ENCODE results near the gene NOXO1. TPM values are rescaled to one million over a fixed set of nuclear protein-coding genes. Genes with fewer than 3 reads are reported as not detected.
A peak's percentile ranks its signal among the peaks of the same experiment; 100 is the strongest.

Gene NOXO1, protein sequence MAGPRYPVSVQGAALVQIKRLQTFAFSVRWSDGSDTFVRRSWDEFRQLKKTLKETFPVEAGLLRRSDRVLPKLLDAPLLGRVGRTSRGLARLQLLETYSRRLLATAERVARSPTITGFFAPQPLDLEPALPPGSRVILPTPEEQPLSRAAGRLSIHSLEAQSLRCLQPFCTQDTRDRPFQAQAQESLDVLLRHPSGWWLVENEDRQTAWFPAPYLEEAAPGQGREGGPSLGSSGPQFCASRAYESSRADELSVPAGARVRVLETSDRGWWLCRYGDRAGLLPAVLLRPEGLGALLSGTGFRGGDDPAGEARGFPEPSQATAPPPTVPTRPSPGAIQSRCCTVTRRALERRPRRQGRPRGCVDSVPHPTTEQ
- not detected for total RNA-seq

GRCh38 chr16:1981398-1981836 is at the start of gene NOXO1:
Gene NOXO1, minus strand, starts transcription at chr16:1981469. Its CDS starts 290 bp downstream, at chr16:1981179.
- Histone ChIP-seq H3K27me3 (replicated peaks; ENCODE audit: insufficient read depth) (no peaks in the 10 kb centered on the region), H3K4me1 (ENCODE audit: control insufficient read depth in 1 of 2, low read depth in 2 of 2) (peaks cover 7 to 18% of the 10 kb centered on the region in 2 donors), H3K27ac (no peak within 1 kb of the TSS), H3K36me3 (peaks cover 29% of the 10 kb centered on the region), H3K9me3 (no peaks in the 10 kb centered on the region), H3K4me3 (no peak within 1 kb of the TSS)
- no peak for DNase-seq (ENCODE audit: low spot score)
- ATAC-seq (ENCODE audit: insufficient number of reproducible peaks, low FRiP score, low read depth) = no peak
- TF ChIP-seq, protein P1, sequence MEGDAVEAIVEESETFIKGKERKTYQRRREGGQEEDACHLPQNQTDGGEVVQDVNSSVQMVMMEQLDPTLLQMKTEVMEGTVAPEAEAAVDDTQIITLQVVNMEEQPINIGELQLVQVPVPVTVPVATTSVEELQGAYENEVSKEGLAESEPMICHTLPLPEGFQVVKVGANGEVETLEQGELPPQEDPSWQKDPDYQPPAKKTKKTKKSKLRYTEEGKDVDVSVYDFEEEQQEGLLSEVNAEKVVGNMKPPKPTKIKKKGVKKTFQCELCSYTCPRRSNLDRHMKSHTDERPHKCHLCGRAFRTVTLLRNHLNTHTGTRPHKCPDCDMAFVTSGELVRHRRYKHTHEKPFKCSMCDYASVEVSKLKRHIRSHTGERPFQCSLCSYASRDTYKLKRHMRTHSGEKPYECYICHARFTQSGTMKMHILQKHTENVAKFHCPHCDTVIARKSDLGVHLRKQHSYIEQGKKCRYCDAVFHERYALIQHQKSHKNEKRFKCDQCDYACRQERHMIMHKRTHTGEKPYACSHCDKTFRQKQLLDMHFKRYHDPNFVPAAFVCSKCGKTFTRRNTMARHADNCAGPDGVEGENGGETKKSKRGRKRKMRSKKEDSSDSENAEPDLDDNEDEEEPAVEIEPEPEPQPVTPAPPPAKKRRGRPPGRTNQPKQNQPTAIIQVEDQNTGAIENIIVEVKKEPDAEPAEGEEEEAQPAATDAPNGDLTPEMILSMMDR (IDR thresholded peaks at IDR 0.05) = no peak

GRCh38 chr16:2030036-2030435 is 48.8 kb upstream of the NOXO1 start:
- H3K27me3 ChIP-seq (replicated peaks; ENCODE audit: insufficient read depth) = no peaks in the 10 kb centered on the region
- H3K27ac ChIP-seq = peak overlapping the region in 1 of 2 donors; percentile 10
- H3K36me3 ChIP-seq = peaks cover 3% of the 10 kb centered on the region
- no peak for DNase-seq (ENCODE audit: low spot score)
- no peaks in the 10 kb centered on the region for H3K9me3 ChIP-seq
- ATAC-seq (ENCODE audit: insufficient number of reproducible peaks, low FRiP score, low read depth) = no peak
- TF ChIP-seq, protein P1 (IDR thresholded peaks at IDR 0.05) = no peak
- H3K4me3 ChIP-seq = no peak overlapping the region
- peaks cover 23 to 61% of the 10 kb centered on the region in 2 donors for H3K4me1 ChIP-seq (ENCODE audit: control insufficient read depth in 1 of 2, low read depth in 2 of 2)

GRCh38 chr16:2029350-2029749 is 48.1 kb upstream of the NOXO1 start:
- Histone ChIP-seq H3K36me3 (peaks cover 3% of the 10 kb centered on the region), H3K27ac (no peak overlapping the region), H3K4me3 (no peak overlapping the region), H3K4me1 (ENCODE audit: control insufficient read depth in 1 of 2, low read depth in 2 of 2) (peaks cover 19 to 56% of the 10 kb centered on the region in 2 donors), H3K9me3 (no peaks in the 10 kb centered on the region), H3K27me3 (replicated peaks; ENCODE audit: insufficient read depth) (no peaks in the 10 kb centered on the region)
- ATAC-seq (ENCODE audit: insufficient number of reproducible peaks, low FRiP score, low read depth) (no peak), DNase-seq (ENCODE audit: low spot score) (no peak)
- TF ChIP-seq, protein P1 (IDR thresholded peaks at IDR 0.05) = no peak

DNA sequence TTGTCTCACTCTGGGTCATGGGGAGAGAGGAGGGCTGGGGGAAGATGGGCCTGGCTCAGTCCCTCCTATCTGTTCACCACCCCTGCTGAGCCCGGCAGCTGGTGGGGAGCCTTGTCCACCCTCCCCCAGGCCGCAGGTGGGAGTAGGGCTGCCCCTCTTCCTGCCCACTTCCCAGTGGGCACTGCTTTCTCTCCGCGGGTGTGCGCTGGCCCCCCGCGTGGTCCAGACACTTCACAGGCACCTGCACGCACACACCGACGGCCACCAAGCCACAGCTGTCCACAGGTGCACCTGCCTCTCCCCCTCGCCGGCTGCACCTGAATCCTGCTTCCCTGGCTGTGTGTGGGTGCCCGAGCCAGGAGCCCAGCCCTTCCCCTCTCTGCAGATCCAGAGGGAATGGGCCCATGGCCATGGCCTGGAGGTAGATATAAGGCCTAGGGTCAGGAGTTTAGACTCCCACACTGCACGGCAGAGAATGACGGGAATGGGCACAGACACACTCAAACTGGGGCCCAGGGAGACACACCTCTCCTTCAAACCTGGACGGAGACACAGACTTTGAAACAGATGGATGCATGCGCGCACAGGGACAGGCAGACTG is 47.5 kb upstream of the NOXO1 start:
- no peak for ATAC-seq (ENCODE audit: insufficient number of reproducible peaks, low FRiP score, low read depth)
- no peaks in the 10 kb centered on the region for H3K9me3 ChIP-seq
- peaks cover 16 to 57% of the 10 kb centered on the region in 2 donors for H3K4me1 ChIP-seq (ENCODE audit: control insufficient read depth in 1 of 2, low read depth in 2 of 2)
- H3K27ac ChIP-seq = no peak overlapping the region
- H3K36me3 ChIP-seq = peaks cover 3% of the 10 kb centered on the region
- no peak overlapping the region for H3K4me3 ChIP-seq
- H3K27me3 ChIP-seq (replicated peaks; ENCODE audit: insufficient read depth) = no peaks in the 10 kb centered on the region
- TF ChIP-seq, protein P1 (IDR thresholded peaks at IDR 0.05) = no peak
- no peak for DNase-seq (ENCODE audit: low spot score)

- no peak for ATAC-seq (ENCODE audit: insufficient number of reproducible peaks, low FRiP score, low read depth)
Measured at GRCh38 chr16:2028146-2028545, 46.9 kb upstream of the NOXO1 start.

More at GRCh38 chr16:2028146-2028545, 46.9 kb upstream of the NOXO1 start:
- peak overlapping the region in 1 of 2 donors; percentile 55 for H3K27ac ChIP-seq
- H3K4me3 ChIP-seq = peak overlapping the region; percentile 90
- TF ChIP-seq, protein P1 (IDR thresholded peaks at IDR 0.05) = no peak
- no peak for DNase-seq (ENCODE audit: low spot score)
- no peaks in the 10 kb centered on the region for H3K27me3 ChIP-seq (replicated peaks; ENCODE audit: insufficient read depth)
- peaks cover 3% of the 10 kb centered on the region for H3K36me3 ChIP-seq
- peaks cover 16 to 56% of the 10 kb centered on the region in 2 donors for H3K4me1 ChIP-seq (ENCODE audit: control insufficient read depth in 1 of 2, low read depth in 2 of 2)
- H3K9me3 ChIP-seq = no peaks in the 10 kb centered on the region

Data from thoracic aorta (tissue), 2 donors.